ENCODE results near the gene CDH12. TPM values are rescaled to one million over a fixed set of nuclear protein-coding genes. Genes with fewer than 3 reads are reported as not detected.
"Not testable (repeated sequence)": the region's sequence is repeated elsewhere in the genome, so short reads cannot be mapped to it uniquely, and the experiment has no call there.

The CDH12 gene
- total RNA-seq, 2 donors from 2014 or later = 0.90 to 1.9 TPM

DNA sequence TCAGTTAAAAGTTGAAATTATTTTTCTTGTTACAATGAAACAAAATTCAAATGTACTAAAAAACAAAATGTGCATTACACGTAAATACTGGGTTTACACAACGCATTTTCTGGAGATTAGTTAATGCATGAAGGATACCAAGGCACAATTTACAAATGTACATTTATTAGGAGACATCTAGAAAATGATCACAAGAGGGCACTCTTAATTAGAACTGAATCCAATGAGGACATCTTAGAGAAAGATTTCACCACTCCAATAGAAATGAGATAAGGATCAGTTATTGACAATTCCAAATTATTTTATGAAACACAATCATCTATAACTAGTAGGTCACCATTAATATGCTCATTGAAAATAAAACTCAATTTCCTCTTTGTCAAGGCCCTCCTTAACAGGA is 36.6 kb upstream of the CDH12 start:
- Histone ChIP-seq H3K4me1 (ENCODE audit: control insufficient read depth, insufficient read depth, low read length) (no peaks in the 10 kb centered on the region), H3K9ac (ENCODE audit: extremely low read depth, low read length, poor library complexity, severe bottlenecking) (no peak overlapping the region), H3K36me3 (ENCODE audit: control insufficient read depth, insufficient read depth, low read length) (no peaks in the 10 kb centered on the region), H3K27ac (ENCODE audit: low read depth, low read length) (no peak overlapping the region), H3K4me3 (ENCODE audit: low read length) (no peak overlapping the region), H3K27me3 (ENCODE audit: control insufficient read depth, insufficient read depth, low read length, poor library complexity, severe bottlenecking) (no peaks in the 10 kb centered on the region), H3K9me3 (ENCODE audit: control insufficient read depth, low read length) (no peaks in the 10 kb centered on the region)
- Mint-ChIP-seq H3K27ac (no peak overlapping the region), H3K4me1 (peaks cover 5% of the 10 kb centered on the region), H3K9me3 (no peaks in the 10 kb centered on the region), H3K36me3 (ENCODE audit: low read depth) (no peaks in the 10 kb centered on the region), H3K4me3 (no peak overlapping the region), H3K27me3 (ENCODE audit: insufficient read depth) (no peaks in the 10 kb centered on the region)
- TF ChIP-seq, protein P1, sequence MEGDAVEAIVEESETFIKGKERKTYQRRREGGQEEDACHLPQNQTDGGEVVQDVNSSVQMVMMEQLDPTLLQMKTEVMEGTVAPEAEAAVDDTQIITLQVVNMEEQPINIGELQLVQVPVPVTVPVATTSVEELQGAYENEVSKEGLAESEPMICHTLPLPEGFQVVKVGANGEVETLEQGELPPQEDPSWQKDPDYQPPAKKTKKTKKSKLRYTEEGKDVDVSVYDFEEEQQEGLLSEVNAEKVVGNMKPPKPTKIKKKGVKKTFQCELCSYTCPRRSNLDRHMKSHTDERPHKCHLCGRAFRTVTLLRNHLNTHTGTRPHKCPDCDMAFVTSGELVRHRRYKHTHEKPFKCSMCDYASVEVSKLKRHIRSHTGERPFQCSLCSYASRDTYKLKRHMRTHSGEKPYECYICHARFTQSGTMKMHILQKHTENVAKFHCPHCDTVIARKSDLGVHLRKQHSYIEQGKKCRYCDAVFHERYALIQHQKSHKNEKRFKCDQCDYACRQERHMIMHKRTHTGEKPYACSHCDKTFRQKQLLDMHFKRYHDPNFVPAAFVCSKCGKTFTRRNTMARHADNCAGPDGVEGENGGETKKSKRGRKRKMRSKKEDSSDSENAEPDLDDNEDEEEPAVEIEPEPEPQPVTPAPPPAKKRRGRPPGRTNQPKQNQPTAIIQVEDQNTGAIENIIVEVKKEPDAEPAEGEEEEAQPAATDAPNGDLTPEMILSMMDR (conservative IDR thresholded peaks at IDR 0.05) = peak; percentile 62
- WGBS, 2 experiments (ENCODE audit: insufficient coverage in 1 of 2, insufficient read length in 1 of 2) = 85% methylated on average over 2 of the region's 2 CpGs; no CpG with 5 or more reads in 1 of the 2 experiments
- DNase-seq = no peak

DNA sequence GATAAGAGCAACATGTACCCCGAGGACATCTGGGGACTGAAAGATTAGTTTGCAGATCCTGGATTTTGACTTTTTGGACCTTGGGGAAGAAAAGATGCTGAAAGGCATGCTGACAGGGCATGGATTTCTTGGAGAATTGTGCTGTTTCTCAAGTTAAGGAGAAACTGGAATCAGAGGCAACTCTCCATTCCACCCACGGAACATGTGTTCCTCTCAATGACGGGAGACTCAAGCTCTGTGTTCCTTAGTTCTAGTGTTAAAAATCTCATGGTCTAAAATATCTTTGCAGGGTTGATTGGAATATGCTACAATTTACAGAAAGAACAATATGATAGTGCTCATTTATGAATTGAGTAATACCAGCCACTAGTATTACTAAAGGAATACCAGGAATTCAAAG is 34.4 kb upstream of the CDH12 start:
- Mint-ChIP-seq H3K9me3 (no peaks in the 10 kb centered on the region), H3K27me3 (ENCODE audit: insufficient read depth) (no peaks in the 10 kb centered on the region), H3K4me1 (peaks cover 5% of the 10 kb centered on the region), H3K4me3 (no peak overlapping the region), H3K36me3 (ENCODE audit: low read depth) (no peaks in the 10 kb centered on the region), H3K27ac (no peak overlapping the region)
- WGBS, 2 experiments (ENCODE audit: insufficient coverage in 1 of 2, insufficient read length in 1 of 2) = 97 to 100% methylated on average over 1 to 3 of the region's 3 CpGs
- Histone ChIP-seq H3K9me3 (ENCODE audit: control insufficient read depth, low read length) (no peaks in the 10 kb centered on the region), H3K4me3 (ENCODE audit: low read length) (no peak overlapping the region), H3K4me1 (ENCODE audit: control insufficient read depth, insufficient read depth, low read length) (no peaks in the 10 kb centered on the region), H3K9ac (ENCODE audit: extremely low read depth, low read length, poor library complexity, severe bottlenecking) (no peak overlapping the region), H3K27me3 (ENCODE audit: control insufficient read depth, insufficient read depth, low read length, poor library complexity, severe bottlenecking) (no peaks in the 10 kb centered on the region), H3K27ac (ENCODE audit: low read depth, low read length) (no peak overlapping the region), H3K36me3 (ENCODE audit: control insufficient read depth, insufficient read depth, low read length) (no peaks in the 10 kb centered on the region)
- TF ChIP-seq, protein P1 (conservative IDR thresholded peaks at IDR 0.05) = no peak
- no peak for DNase-seq

DNA sequence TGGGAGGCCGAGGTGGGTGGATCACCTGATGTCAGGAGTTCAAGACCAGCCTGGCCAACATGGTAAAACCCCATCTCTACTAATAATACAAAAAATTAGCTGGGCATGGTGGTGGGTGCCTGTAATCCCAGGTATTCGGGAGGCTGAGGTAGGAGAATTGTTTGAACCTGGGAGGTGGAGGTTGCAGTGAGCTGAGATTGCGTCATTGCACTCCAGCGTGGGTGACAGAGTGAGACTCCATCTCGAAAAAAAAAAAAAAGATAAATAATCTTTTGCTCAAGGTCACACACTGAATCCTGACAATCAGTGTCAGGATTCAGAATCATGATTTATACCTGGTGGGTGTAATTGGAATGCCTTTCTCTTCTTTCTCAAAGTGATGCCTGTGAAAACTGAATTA is 5.8 kb upstream of the CDH12 start:
- not testable (repeated sequence) for H3K9me3 Mint-ChIP-seq; H3K4me3 Mint-ChIP-seq; H3K36me3 ChIP-seq (ENCODE audit: control insufficient read depth, insufficient read depth, low read length); H3K36me3 Mint-ChIP-seq (ENCODE audit: low read depth); DNase-seq; H3K9ac ChIP-seq (ENCODE audit: extremely low read depth, low read length, poor library complexity, severe bottlenecking); H3K4me1 ChIP-seq (ENCODE audit: control insufficient read depth, insufficient read depth, low read length); H3K27ac ChIP-seq (ENCODE audit: low read depth, low read length); H3K4me3 ChIP-seq (ENCODE audit: low read length); H3K9me3 ChIP-seq (ENCODE audit: control insufficient read depth, low read length); H3K4me1 Mint-ChIP-seq; H3K27ac Mint-ChIP-seq
- peaks cover 38% of the 10 kb centered on the region for H3K27me3 Mint-ChIP-seq (ENCODE audit: insufficient read depth)
- 96 to 100% methylated on average over 1 to 5 of the region's 5 CpGs for WGBS, 2 experiments (ENCODE audit: insufficient coverage in 1 of 2, insufficient read length in 1 of 2)
- peaks cover 33% of the 10 kb centered on the region for H3K27me3 ChIP-seq (ENCODE audit: control insufficient read depth, insufficient read depth, low read length, poor library complexity, severe bottlenecking)

DNA sequence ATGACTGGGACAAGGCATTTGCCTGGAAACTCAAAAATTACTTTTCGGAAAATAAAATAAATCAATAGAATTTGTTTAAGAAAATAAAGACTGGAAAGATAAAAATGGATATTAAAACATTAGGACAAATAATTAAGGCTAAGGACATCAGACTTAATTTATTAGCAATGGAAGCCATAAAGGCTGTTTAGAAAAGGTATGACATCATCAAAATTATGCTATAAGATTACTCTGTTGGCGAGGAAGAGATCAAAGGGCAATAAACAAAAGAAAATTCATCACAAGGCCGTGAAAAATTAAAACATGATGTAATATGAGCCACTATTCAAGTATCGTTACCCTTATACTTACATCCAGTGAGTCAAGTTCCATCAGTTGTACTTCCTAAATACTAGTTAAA is 2.7 kb upstream of the CDH12 start:
- TF ChIP-seq, protein P1 (conservative IDR thresholded peaks at IDR 0.05) = no peak
- no peaks in the 10 kb centered on the region for H3K9me3 Mint-ChIP-seq
- Histone ChIP-seq H3K27ac (ENCODE audit: low read depth, low read length) (no peak overlapping the region), H3K4me3 (ENCODE audit: low read length) (no peak overlapping the region), H3K9me3 (ENCODE audit: control insufficient read depth, low read length) (no peaks in the 10 kb centered on the region), H3K27me3 (ENCODE audit: control insufficient read depth, insufficient read depth, low read length, poor library complexity, severe bottlenecking) (peaks cover 53% of the 10 kb centered on the region), H3K36me3 (ENCODE audit: control insufficient read depth, insufficient read depth, low read length) (no peaks in the 10 kb centered on the region), H3K4me1 (ENCODE audit: control insufficient read depth, insufficient read depth, low read length) (no peaks in the 10 kb centered on the region), H3K9ac (ENCODE audit: extremely low read depth, low read length, poor library complexity, severe bottlenecking) (no peak overlapping the region)
- DNase-seq = no peak
- no peak overlapping the region for H3K27ac Mint-ChIP-seq
- no peaks in the 10 kb centered on the region for H3K36me3 Mint-ChIP-seq (ENCODE audit: low read depth)
- H3K27me3 Mint-ChIP-seq (ENCODE audit: insufficient read depth) = peaks cover 63% of the 10 kb centered on the region
- peaks cover 6% of the 10 kb centered on the region for H3K4me1 Mint-ChIP-seq
- no peak overlapping the region for H3K4me3 Mint-ChIP-seq
- 89 to 97% methylated on average over 3 to 4 of the region's 4 CpGs for WGBS, 2 experiments (ENCODE audit: insufficient coverage in 1 of 2, insufficient read length in 1 of 2)

Measured in endodermal cell (in vitro differentiated cells).